Testis (tissue), 3 donors: Measurements from ENCODE around the gene BMPR1B. TPM values are rescaled to one million over a fixed set of nuclear protein-coding genes. Genes with fewer than 3 reads are reported as not detected.
"Not testable (repeated sequence)": the region's sequence is repeated elsewhere in the genome, so short reads cannot be mapped to it uniquely, and the experiment has no call there.

Experiments
- DNase-seq: peaks from one replicate; pipeline ENCODE4 v3.0.0-alpha.2; 2019
- H3K27ac ChIP-seq, 2 donors: fragments of 200-600 bp; sonication (generic); one replicate each; pipeline ENCODE4 v1.5.1; 2019
- H3K27me3 ChIP-seq: fragments of 200-600 bp; sonication (generic); one replicate; pipeline ENCODE4 v1.5.1; 2019
- H3K36me3 ChIP-seq: fragments of 200-600 bp; sonication (generic); one replicate; pipeline ENCODE4 v1.5.1; 2017; ENCODE audit warnings: low read depth; ENCODE audit errors: missing control alignments
- H3K4me1 ChIP-seq: fragments of 200-600 bp; sonication (generic); one replicate; pipeline ENCODE4 v1.5.1; 2019
- H3K4me3 ChIP-seq, 2 donors: fragments of 200-600 bp; sonication (generic); one replicate each; pipeline ENCODE4 v1.5.1; 2017 to 2019
- H3K9me3 ChIP-seq: fragments of 200-600 bp; sonication (generic); one replicate; pipeline ENCODE4 v1.5.1; 2017
- CTCF ChIP-seq, 3 experiments: fragments of 450-650 bp in 2 of 3; fragments of 200-600 bp in 1 of 3; sonication (generic) in 1 of 3; IDR thresholded peaks; one replicate each; pipeline ENCODE4 v1.5.1; 2016 to 2019; ENCODE audit warnings: antibody characterized with exemption in 3 of 3, mild to moderate bottlenecking in 2 of 3, moderate library complexity in 1 of 3
- POLR2A ChIP-seq: fragments of 450-650 bp; IDR thresholded peaks from one replicate; pipeline ENCODE4 v1.6.1; 2017; ENCODE audit warnings: antibody characterized with exemption, mild to moderate bottlenecking, moderate library complexity
- WGBS, 2 donors: methylation state at CpG; one replicate each; pipeline ENCODE4 v1.1.5; 2018; 5-methylcytosine and 5-hydroxymethylcytosine counted together
- intact Hi-C: fragments of 100-400 bp; cut with DNase I; formaldehyde crosslinking; loops from one replicate; pipeline ENCODE4 v1.15.1; 2023; ENCODE audit warnings: low total_unique reads
- polyA plus RNA-seq: library from polyadenylated mRNA; stranded (reverse); fragments of 350-450 nt; fragmentation: Illumina TruSeq; extraction: RNeasy Lipid Tissue Mini Kit (QIAGEN cat#74804); gene quantifications from one replicate; pipeline ENCODE4 v1.2.3, GENCODE V29; 2014; ENCODE audit warnings: low read depth, low replicate concordance; ENCODE audit not compliant: insufficient read depth
- total RNA-seq, 2 donors: library from RNA; depleted of rRNA; stranded (reverse); fragments of >200 nt; gene quantifications; one replicate each; pipeline ENCODE4 v1.2.3, GENCODE V29; 2016

The BMPR1B gene
- total and polyA plus RNA-seq, 3 donors from 2014 or later, result 7.5 to 13.0 (median 9.1) TPM

- 95 to 100% methylated on average over 2 of the region's 2 CpGs for WGBS, 2 donors
- no peaks in the 10 kb centered on the region for H3K27me3 ChIP-seq
- no peak for TF ChIP-seq POLR2A
- no peak for TF ChIP-seq CTCF (IDR thresholded peaks at IDR 0.05)
- no peak overlapping the region for H3K4me3 ChIP-seq
- intact Hi-C loops, result no loop called here
- no peak overlapping the region for H3K27ac ChIP-seq
- DNase-seq, result no peak
- H3K36me3 ChIP-seq, result no peaks in the 10 kb centered on the region
- no peaks in the 10 kb centered on the region for H3K4me1 ChIP-seq
- no peaks in the 10 kb centered on the region for H3K9me3 ChIP-seq
Observed at GRCh38 chr4:94831607-94832006, 73.9 kb downstream of the BMPR1B start.

DNA sequence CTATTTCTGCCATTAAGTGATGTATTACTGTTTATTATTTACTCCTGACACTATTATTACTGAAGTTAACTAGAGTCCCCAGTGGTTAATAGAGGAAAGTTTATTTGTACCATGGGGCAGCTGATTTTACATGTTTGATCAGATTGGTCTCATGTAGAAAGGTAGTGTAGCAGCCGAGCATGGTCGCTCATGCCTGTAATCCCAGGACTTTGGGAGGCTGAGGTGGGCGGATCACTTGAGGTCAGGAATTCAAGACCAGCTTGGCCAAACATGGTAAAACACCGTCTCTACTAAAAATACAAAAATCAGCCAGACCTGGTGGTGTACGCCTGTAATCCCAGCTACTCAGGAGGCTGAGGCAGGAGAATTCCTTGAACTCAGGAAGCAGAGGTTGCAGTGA, 74.6 kb downstream of the BMPR1B start:
- DNase-seq, H3K27ac ChIP-seq, H3K4me3 ChIP-seq, H3K36me3 ChIP-seq, H3K9me3 ChIP-seq, intact Hi-C loops, H3K27me3 ChIP-seq, H3K4me1 ChIP-seq: not testable (repeated sequence)
- WGBS, 2 donors, result 76 to 96% methylated on average over 5 of the region's 5 CpGs

- Histone ChIP-seq H3K9me3 (no peaks in the 10 kb centered on the region), H3K4me3 (no peak overlapping the region), H3K27me3 (no peaks in the 10 kb centered on the region), H3K27ac (no peak overlapping the region), H3K36me3 (no peaks in the 10 kb centered on the region), H3K4me1 (no peaks in the 10 kb centered on the region)
- TF ChIP-seq CTCF (IDR thresholded peaks at IDR 0.05), result no peak
- TF ChIP-seq POLR2A, result no peak
- 46 to 60% methylated on average over 1 of the region's 1 CpG for WGBS, 2 donors
- intact Hi-C loops, result no loop called here
- no peak for DNase-seq
Observed at GRCh38 chr4:94833394-94833793, 75.6 kb downstream of the BMPR1B start.

DNA sequence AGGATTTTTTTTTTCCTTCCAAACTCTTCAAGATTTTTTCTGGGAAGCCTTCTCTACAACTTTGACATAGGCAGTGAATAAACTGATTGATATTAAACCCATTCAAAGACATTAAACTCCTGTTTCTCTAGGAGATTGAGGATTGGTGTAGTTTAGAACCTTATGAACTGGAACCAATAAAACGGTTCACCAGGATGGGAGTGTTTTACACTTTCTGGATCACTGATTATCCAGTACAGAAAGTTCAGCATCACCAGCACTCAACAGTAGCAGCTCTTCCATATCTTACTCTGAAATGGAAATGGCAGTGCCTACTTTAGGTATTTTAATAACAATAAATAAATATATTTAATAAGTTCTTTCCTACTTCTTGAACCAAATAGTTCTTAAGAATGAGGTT, 76.7 kb downstream of the BMPR1B start:
- WGBS, 2 donors, result 82 to 95% methylated on average over 1 of the region's 1 CpG
- Histone ChIP-seq H3K36me3 (no peaks in the 10 kb centered on the region), H3K27me3 (no peaks in the 10 kb centered on the region), H3K4me1 (no peaks in the 10 kb centered on the region), H3K27ac (no peak overlapping the region), H3K4me3 (no peak overlapping the region), H3K9me3 (no peaks in the 10 kb centered on the region)
- no peak for DNase-seq
- TF ChIP-seq CTCF (IDR thresholded peaks at IDR 0.05) (no peak), POLR2A (no peak)
- intact Hi-C loops, result no loop called here

DNA sequence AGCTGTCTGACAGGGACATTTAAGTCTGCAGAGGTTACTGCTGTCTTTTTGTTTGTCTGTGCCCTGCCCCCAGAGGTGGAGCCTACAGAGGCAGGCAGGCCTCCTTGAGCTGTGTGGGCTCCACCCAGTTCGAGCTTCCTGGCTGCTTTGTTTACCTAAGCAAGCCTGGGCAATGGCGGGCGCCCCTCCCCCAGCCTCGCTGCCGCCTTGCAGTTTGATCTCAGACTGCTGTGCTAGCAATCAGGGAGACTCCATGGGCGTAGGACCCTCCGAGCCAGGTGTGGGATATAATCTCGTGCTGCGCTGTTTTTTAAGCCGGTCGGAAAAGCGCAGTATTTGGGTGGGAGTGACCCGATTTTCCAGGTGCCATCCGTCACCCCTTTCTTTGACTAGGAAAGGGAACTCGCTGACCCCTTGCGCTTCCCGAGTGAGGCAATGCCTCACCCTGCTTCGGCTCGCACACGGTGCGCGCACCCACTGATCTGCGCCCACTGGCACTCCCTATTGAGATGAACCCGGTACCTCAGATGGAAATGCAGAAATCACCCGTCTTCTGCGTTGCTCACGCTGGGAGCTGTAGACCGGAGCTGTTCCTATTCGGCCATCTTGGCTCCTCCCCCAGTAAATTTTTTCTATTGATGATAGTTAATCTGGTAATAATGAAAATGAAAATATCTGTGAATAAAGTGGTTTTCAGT, 83.6 kb downstream of the BMPR1B start:
- intact Hi-C loops, H3K4me1 ChIP-seq, H3K9me3 ChIP-seq, H3K4me3 ChIP-seq, H3K27ac ChIP-seq, H3K27me3 ChIP-seq, DNase-seq, H3K36me3 ChIP-seq: not testable (repeated sequence)
- 90% methylated on average over 25 to 26 of the region's 29 CpGs for WGBS, 2 donors

GRCh38 chr4:94841864-94842221, 84.1 kb downstream of the BMPR1B start:
- intact Hi-C loops, result no loop called here
- TF ChIP-seq CTCF (IDR thresholded peaks at IDR 0.05), result no peak
- TF ChIP-seq POLR2A, result no peak
- Histone ChIP-seq H3K4me3 (no peak overlapping the region), H3K36me3 (no peaks in the 10 kb centered on the region), H3K4me1 (no peaks in the 10 kb centered on the region), H3K27me3 (no peaks in the 10 kb centered on the region), H3K27ac (no peak overlapping the region), H3K9me3 (no peaks in the 10 kb centered on the region)
- 32 to 55% methylated on average over 3 of the region's 3 CpGs for WGBS, 2 donors
- no peak for DNase-seq
